ENCODE measurements around the gene SSX7. TPM values are rescaled to one million over a fixed set of nuclear protein-coding genes. Genes with fewer than 3 reads are reported as not detected.

The SSX7 gene
- total and polyA plus RNA-seq, 2 of the 4 experiments (the other 2 are of a cell fraction), result not detected

DNA sequence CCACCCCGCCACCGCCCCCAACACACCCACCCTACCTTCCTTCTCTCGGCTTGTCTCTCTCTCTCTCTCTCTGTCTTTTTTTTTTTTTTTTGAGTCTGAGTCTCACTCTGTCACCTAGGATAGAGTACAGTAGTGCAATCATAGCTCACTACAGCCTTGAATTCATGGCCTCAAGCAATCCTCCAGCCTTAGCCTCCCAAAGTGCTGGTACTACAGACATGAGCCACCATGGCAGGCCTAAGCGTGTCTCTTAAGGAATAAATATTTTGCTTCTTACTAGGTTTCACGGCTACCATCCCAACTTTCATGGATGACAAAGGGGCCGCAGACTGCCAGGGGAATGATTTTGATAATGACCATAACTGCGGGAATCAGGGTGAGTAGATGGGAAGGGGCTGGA is 55.8 kb downstream of the SSX7 start:
- Histone ChIP-seq H3K23ac (ENCODE audit: low read depth, low read length) (no peak overlapping the region), H3K14ac (replicated peaks; ENCODE audit: low read depth, low read length) (no peak overlapping the region), H4K20me1 (ENCODE audit: insufficient read depth, low read length) (no peaks in the 10 kb centered on the region), H2BK15ac (ENCODE audit: low read depth, low read length) (no peak overlapping the region), H2AK9ac (replicated peaks; ENCODE audit: low read depth, low read length, poor library complexity) (no peak overlapping the region), H4K8ac (ENCODE audit: low read depth in 2 of 2, low read length in 2 of 2) (no peak overlapping the region), H3K9me1 (ENCODE audit: insufficient read depth, low read length) (no peaks in the 10 kb centered on the region), H3K27me3 (ENCODE audit: control insufficient read depth, insufficient read depth, low read length) (peaks cover 7% of the 10 kb centered on the region), H3K79me1 (ENCODE audit: low read depth in 1 of 2, low read length in 2 of 2) (no peaks in the 10 kb centered on the region), H2AK5ac (ENCODE audit: low read depth, low read length) (no peak overlapping the region), H2BK120ac (ENCODE audit: low read depth, low read length) (no peak overlapping the region), H3K4me3 (ENCODE audit: insufficient read depth, low read depth, low read length) (no peak overlapping the region), H2BK20ac (ENCODE audit: low read depth, low read length) (no peak overlapping the region), H2BK5ac (ENCODE audit: low read depth, low read length, poor library complexity, severe bottlenecking) (no peak overlapping the region), H3K9ac (ENCODE audit: low read depth, low read length) (no peak overlapping the region), H3K4ac (ENCODE audit: low read depth, low read length) (no peak overlapping the region), H3K4me2 (ENCODE audit: low read depth, low read length) (no peak overlapping the region), H3K27ac (ENCODE audit: insufficient read depth, low read length) (no peak overlapping the region), H3K18ac (ENCODE audit: low read depth, low read length) (no peak overlapping the region), H3K56ac (ENCODE audit: extremely low read depth, insufficient read depth, low read length) (no peak overlapping the region), H4K91ac (ENCODE audit: insufficient read depth, low read depth, low read length) (no peak overlapping the region), H3K36me3 (ENCODE audit: control insufficient read depth, insufficient read depth, low read length) (no peaks in the 10 kb centered on the region), H4K5ac (ENCODE audit: low read depth, low read length) (no peak overlapping the region), H3K4me1 (ENCODE audit: control insufficient read depth, insufficient read depth, low read length) (no peaks in the 10 kb centered on the region), H2AFZ (replicated peaks; ENCODE audit: low read length, poor library complexity) (no peak overlapping the region), H3K9me3 (ENCODE audit: control insufficient read depth, insufficient read depth, low read length) (no peaks in the 10 kb centered on the region)
- intact Hi-C loops (cut with micrococcal nuclease), result no loop called here
- dilution Hi-C loops (cut with HindIII; ENCODE audit: low sequenced_read_pairs, unreplicated experiment), result no loop called here
- DNase-seq (no peak), ATAC-seq (ENCODE audit: low read depth) (no peak)
- WGBS, 2 experiments (ENCODE audit: extremely low coverage in 2 of 2, insufficient read length in 1 of 2), result no CpG with 5 or more reads among the region's 7 CpGs
- no TSS peak for BruUV-seq (replicated peaks)
- TF ChIP-seq, protein P1, sequence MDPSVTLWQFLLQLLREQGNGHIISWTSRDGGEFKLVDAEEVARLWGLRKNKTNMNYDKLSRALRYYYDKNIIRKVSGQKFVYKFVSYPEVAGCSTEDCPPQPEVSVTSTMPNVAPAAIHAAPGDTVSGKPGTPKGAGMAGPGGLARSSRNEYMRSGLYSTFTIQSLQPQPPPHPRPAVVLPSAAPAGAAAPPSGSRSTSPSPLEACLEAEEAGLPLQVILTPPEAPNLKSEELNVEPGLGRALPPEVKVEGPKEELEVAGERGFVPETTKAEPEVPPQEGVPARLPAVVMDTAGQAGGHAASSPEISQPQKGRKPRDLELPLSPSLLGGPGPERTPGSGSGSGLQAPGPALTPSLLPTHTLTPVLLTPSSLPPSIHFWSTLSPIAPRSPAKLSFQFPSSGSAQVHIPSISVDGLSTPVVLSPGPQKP (IDR thresholded peaks at IDR 0.05; ENCODE audit: borderline replicate concordance, low read depth, low read length), result no peak
- no peak for TF ChIP-seq CEBPB (IDR thresholded peaks at IDR 0.05; ENCODE audit: low read depth, low read length)
- no peak for TF ChIP-seq MXI1 (IDR thresholded peaks at IDR 0.05; ENCODE audit: borderline replicate concordance, low read depth, low read length)
- TF ChIP-seq, protein P2, sequence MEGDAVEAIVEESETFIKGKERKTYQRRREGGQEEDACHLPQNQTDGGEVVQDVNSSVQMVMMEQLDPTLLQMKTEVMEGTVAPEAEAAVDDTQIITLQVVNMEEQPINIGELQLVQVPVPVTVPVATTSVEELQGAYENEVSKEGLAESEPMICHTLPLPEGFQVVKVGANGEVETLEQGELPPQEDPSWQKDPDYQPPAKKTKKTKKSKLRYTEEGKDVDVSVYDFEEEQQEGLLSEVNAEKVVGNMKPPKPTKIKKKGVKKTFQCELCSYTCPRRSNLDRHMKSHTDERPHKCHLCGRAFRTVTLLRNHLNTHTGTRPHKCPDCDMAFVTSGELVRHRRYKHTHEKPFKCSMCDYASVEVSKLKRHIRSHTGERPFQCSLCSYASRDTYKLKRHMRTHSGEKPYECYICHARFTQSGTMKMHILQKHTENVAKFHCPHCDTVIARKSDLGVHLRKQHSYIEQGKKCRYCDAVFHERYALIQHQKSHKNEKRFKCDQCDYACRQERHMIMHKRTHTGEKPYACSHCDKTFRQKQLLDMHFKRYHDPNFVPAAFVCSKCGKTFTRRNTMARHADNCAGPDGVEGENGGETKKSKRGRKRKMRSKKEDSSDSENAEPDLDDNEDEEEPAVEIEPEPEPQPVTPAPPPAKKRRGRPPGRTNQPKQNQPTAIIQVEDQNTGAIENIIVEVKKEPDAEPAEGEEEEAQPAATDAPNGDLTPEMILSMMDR (conservative IDR thresholded peaks at IDR 0.05; ENCODE audit: low read depth, low read length), result no peak
- TF ChIP-seq MAFK (IDR thresholded peaks at IDR 0.05; ENCODE audit: low read depth, low read length), result no peak
- ChIA-PET POLR2A (ENCODE audit: unreplicated experiment) (no interaction called here), CTCF (no interaction called here)
- in situ Hi-C loops (cut with MboI; ENCODE audit: low sequenced_read_pairs), result loop anchor here (25.0 kb wide), 1 partner anchor 388 kb away; no protein-coding TSS in a partner anchor

Measured in IMR-90 (cell line).